Measurements from ENCODE around the gene FBXO21.

FBXO21 gene

GRCh38 chr12:117190210-117190781 lies at the start of gene FBXO21:
TSS of gene FBXO21 (minus strand) at chr12:117190470. CDS start at chr12:117190456, 14 bp downstream.
- ATAC-seq = peak; percentile 95
- no peak for TF ChIP-seq ARNTL (CRISPR knock-in tag; IDR thresholded peaks at IDR 0.05; ENCODE audit: borderline replicate concordance, low read depth)
- TF ChIP-seq ZNF70 (CRISPR knock-in tag; IDR thresholded peaks at IDR 0.05) = no peak
- TF ChIP-seq POU6F1 (CRISPR knock-in tag; IDR thresholded peaks at IDR 0.05; ENCODE audit: borderline replicate concordance, low read depth) = no peak
- no peak for TF ChIP-seq CSDC2 (CRISPR knock-in tag; IDR thresholded peaks at IDR 0.05)
- TF ChIP-seq ZNF8 (CRISPR knock-in tag; IDR thresholded peaks at IDR 0.05) = no peak
- TF ChIP-seq CSRNP3 (CRISPR knock-in tag; IDR thresholded peaks at IDR 0.05) = no peak
- no peak for TF ChIP-seq PPARA (CRISPR knock-in tag; IDR thresholded peaks at IDR 0.05; ENCODE audit: borderline replicate concordance)
- no peak for TF ChIP-seq TSHZ2 (CRISPR knock-in tag; IDR thresholded peaks at IDR 0.05)
- no peak for TF ChIP-seq PATZ1 (CRISPR knock-in tag; IDR thresholded peaks at IDR 0.05; ENCODE audit: borderline replicate concordance)
- no peak for TF ChIP-seq OSR1 (CRISPR knock-in tag; IDR thresholded peaks at IDR 0.05)
- TF ChIP-seq GLIS3 (CRISPR knock-in tag; IDR thresholded peaks at IDR 0.05) = no peak
- TF ChIP-seq ZFP3 (CRISPR knock-in tag; IDR thresholded peaks at IDR 0.05) = no peak
- no peak for TF ChIP-seq ZFP30 (CRISPR knock-in tag; IDR thresholded peaks at IDR 0.05)
- TF ChIP-seq ZC3H10 (CRISPR knock-in tag; IDR thresholded peaks at IDR 0.05) = no peak
- no peak for TF ChIP-seq ISL1 (CRISPR knock-in tag; IDR thresholded peaks at IDR 0.05)
- no peak for TF ChIP-seq RARB (CRISPR knock-in tag; IDR thresholded peaks at IDR 0.05)
- no peak for TF ChIP-seq TOX (CRISPR knock-in tag; IDR thresholded peaks at IDR 0.05; ENCODE audit: borderline replicate concordance)
- no peak for TF ChIP-seq SNAI2 (CRISPR knock-in tag; IDR thresholded peaks at IDR 0.05)
- no peak for TF ChIP-seq TCF4 (CRISPR knock-in tag; IDR thresholded peaks at IDR 0.05; ENCODE audit: borderline replicate concordance)

- peak; percentile 84 for ATAC-seq
- no peak for TF ChIP-seq BACH2 (CRISPR knock-in tag; IDR thresholded peaks at IDR 0.05; ENCODE audit: borderline replicate concordance)
- TF ChIP-seq ZFP30 (CRISPR knock-in tag; IDR thresholded peaks at IDR 0.05) = no peak
- TF ChIP-seq OSR1 (CRISPR knock-in tag; IDR thresholded peaks at IDR 0.05) = no peak
- TF ChIP-seq ZNF565 (CRISPR knock-in tag; conservative IDR thresholded peaks at IDR 0.05; ENCODE audit: low read depth) = no peak
- TF ChIP-seq POU6F1 (CRISPR knock-in tag; IDR thresholded peaks at IDR 0.05; ENCODE audit: borderline replicate concordance, low read depth) = no peak
- TF ChIP-seq RARB (CRISPR knock-in tag; IDR thresholded peaks at IDR 0.05) = no peak
- no peak for TF ChIP-seq TCF4 (CRISPR knock-in tag; IDR thresholded peaks at IDR 0.05; ENCODE audit: borderline replicate concordance)
- no peak for TF ChIP-seq SNAI2 (CRISPR knock-in tag; IDR thresholded peaks at IDR 0.05)
- no peak for TF ChIP-seq PATZ1 (CRISPR knock-in tag; IDR thresholded peaks at IDR 0.05; ENCODE audit: borderline replicate concordance)
- no peak for TF ChIP-seq CSDC2 (CRISPR knock-in tag; IDR thresholded peaks at IDR 0.05)
These were observed 46.3 kb upstream of the FBXO21 start for GRCh38 chr12:117236456-117237001.

Measured in SK-N-SH treated with all-trans-retinoic acid at 6 μM for 48 hours (cell line).